Measurements from ENCODE around the gene PRSS50.

Gene PRSS50

GRCh38 chr3:46664188-46664970 is 53.3 kb downstream of the PRSS50 start:
- DNase-seq: no peak
- Histone ChIP-seq H3K9me3 (no peaks in the 10 kb centered on the region), H3K4me1 (no peaks in the 10 kb centered on the region), H3K36me3 (no peaks in the 10 kb centered on the region), H3K4me3 (ENCODE audit: low read depth, low read length) (no peak overlapping the region), H3K27me3 (no peaks in the 10 kb centered on the region)
- TF ChIP-seq CTCF (IDR thresholded peaks at IDR 0.05; ENCODE audit: low read depth, low read length): no peak

GRCh38 chr3:46663591-46664135 is 54.0 kb downstream of the PRSS50 start:
- H3K36me3 ChIP-seq: no peaks in the 10 kb centered on the region
- H3K27me3 ChIP-seq: no peaks in the 10 kb centered on the region
- H3K4me3 ChIP-seq (ENCODE audit: low read depth, low read length): no peak overlapping the region
- TF ChIP-seq CTCF (IDR thresholded peaks at IDR 0.05; ENCODE audit: low read depth, low read length): peak; percentile 29; the same call in 1 of the 2 replicates
- H3K4me1 ChIP-seq: no peaks in the 10 kb centered on the region
- no peaks in the 10 kb centered on the region for H3K9me3 ChIP-seq
- peak; percentile 19 for DNase-seq

- Histone ChIP-seq H3K4me3 (ENCODE audit: low read depth, low read length) (no peak overlapping the region), H3K27me3 (no peaks in the 10 kb centered on the region), H3K4me1 (no peaks in the 10 kb centered on the region), H3K9me3 (no peaks in the 10 kb centered on the region), H3K36me3 (no peaks in the 10 kb centered on the region)
- DNase-seq: peak; percentile 37
- TF ChIP-seq CTCF (IDR thresholded peaks at IDR 0.05; ENCODE audit: low read depth, low read length): no peak
These were observed 54.7 kb downstream of the PRSS50 start for GRCh38 chr3:46662771-46663551.
